ENCODE results near the gene DPPA3.
"Not testable (repeated sequence)": the region's sequence is repeated elsewhere in the genome, so short reads cannot be mapped to it uniquely, and the experiment has no call there.

DNA sequence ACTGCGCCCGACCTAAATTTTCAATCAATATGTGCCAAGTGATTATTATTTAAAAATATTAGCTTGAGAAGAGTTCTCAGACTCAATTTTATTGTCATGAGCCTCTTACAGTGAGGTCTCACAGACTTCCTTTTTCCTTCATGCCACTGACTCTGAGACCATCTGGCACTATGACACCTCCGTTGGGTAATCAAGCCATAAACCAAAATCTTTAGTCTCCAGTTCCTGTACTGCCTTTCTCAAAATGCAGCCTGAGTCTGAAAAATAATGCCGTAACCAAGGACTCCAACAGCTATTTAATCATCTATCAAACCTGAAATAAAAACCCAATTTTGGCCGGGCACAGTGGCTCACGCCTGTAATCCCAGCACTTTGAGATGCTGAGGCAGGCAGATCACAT, 35.8 kb upstream of the DPPA3 start:
- TF ChIP-seq POLR2A (IDR thresholded peaks at IDR 0.05): not testable (repeated sequence)
- TF ChIP-seq, protein P1, sequence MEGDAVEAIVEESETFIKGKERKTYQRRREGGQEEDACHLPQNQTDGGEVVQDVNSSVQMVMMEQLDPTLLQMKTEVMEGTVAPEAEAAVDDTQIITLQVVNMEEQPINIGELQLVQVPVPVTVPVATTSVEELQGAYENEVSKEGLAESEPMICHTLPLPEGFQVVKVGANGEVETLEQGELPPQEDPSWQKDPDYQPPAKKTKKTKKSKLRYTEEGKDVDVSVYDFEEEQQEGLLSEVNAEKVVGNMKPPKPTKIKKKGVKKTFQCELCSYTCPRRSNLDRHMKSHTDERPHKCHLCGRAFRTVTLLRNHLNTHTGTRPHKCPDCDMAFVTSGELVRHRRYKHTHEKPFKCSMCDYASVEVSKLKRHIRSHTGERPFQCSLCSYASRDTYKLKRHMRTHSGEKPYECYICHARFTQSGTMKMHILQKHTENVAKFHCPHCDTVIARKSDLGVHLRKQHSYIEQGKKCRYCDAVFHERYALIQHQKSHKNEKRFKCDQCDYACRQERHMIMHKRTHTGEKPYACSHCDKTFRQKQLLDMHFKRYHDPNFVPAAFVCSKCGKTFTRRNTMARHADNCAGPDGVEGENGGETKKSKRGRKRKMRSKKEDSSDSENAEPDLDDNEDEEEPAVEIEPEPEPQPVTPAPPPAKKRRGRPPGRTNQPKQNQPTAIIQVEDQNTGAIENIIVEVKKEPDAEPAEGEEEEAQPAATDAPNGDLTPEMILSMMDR (IDR thresholded peaks at IDR 0.05): not testable (repeated sequence)

All from sigmoid colon (tissue), 3 donors.